Measurements from ENCODE around the gene LSM8.
"Not testable (repeated sequence)": the region's sequence is repeated elsewhere in the genome, so short reads cannot be mapped to it uniquely, and the experiment has no call there.

The LSM8 gene

GRCh38 chr7:118183786-118184564, at the start of gene LSM8:
Gene LSM8, plus strand, starts transcription at chr7:118184164. Its CDS starts 60 bp downstream, at chr7:118184224.
- peak; percentile 21 for DNase-seq

DNA sequence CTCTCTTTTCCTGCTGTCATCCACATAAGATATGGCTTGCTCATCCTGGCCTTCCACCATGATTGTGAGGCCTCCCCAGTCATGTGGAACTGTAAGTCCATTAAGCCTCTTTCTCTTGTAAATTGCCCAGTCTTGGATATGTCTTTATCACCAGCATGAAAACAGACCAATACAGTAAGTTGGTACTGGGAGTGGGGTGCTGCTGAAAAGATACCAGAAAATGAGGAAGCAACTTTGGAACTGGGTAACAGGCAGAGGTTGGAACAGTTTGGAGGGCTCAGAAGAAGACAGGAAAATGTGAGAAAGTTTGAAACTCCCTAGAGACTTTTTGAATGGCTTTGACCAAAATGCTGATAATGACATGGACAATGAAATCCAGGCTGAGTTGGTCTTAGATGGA, 49.5 kb upstream of the LSM8 start:
- not testable (repeated sequence) for DNase-seq

DNA sequence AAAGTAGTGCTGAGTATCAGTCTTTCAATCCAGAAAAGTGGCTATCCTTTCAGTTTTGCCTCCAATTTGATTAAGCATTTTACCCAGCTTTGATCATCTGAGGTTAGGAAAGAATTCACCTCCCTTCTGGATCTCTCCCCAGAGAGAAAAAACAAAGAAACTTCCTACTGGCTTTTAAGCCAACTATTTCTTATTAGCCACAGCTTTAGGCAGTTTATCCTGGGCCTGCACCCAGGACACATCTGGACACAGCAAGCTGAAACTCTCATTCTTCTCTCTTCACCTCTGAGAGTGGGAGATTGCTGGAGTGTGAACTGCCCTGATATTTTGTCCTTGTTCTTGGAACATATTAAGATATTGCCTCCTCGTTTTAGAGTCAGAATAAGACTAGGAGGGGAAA, 43.5 kb upstream of the LSM8 start:
- DNase-seq = no peak

DNA sequence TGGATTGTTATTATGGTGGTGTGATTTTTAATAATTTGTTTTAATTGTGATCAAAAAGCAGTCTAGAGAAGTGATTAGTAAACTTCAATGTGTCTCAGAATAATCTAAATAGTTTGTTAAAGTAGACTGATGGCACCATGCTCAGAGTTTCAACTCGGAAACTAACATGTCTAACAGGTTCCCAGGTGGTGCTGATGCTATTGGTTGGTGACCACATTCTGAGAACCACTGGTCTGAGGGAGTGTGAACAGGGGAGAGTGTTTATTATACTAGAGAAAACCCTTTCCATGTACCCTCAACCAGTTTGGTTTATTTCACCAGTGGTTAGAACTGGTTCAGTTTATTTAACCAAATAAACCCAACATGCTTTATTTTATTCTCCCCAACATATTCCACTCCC, 42.0 kb upstream of the LSM8 start:
- DNase-seq = no peak

- DNase-seq = no peak
Observed at GRCh38 chr7:118148930-118149329, 35.0 kb upstream of the LSM8 start.

- DNase-seq = no peak
Observed at GRCh38 chr7:118149394-118149793, 34.6 kb upstream of the LSM8 start.

DNA sequence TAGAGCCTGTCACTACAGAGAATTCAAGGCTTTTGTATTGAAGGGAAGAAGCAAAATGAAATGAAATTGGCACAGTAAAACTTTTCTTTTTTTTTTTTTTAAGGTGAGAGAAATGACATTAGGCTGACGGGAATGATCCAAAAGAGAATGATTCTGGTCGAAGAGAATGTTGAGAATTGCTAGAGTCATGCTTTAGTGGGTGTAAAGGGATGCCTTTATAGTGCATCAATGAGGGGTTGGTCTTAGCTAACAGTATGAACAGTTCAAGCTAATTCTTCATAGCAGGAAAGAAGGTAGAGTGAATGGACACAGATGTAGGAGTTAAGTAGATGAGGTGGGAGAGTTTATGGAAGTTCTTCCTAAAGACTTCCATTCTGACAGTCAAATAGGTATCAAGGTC, 32.3 kb upstream of the LSM8 start:
- DNase-seq = no peak

GRCh38 chr7:118152149-118152548, 31.8 kb upstream of the LSM8 start:
- no peak for DNase-seq

DNA sequence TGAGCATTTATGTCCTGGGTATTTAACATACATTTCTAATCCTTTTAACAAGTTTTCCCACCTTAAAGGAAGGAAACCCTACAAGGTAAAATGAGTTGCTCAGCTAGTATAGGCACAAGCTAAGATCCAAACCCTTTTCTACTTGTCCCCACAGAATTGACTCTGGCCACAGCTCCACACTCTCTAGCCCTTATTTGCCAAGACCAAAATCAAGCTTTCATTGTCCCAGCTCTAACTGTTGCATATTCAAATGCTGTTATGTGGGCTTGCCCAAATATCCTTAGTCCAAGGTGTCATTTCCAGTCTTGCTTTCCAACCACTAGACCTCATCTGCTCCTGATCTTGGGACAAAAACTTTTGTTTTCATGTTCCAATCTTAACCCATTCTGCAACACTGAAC, 31.3 kb upstream of the LSM8 start:
- no peak for DNase-seq

DNA sequence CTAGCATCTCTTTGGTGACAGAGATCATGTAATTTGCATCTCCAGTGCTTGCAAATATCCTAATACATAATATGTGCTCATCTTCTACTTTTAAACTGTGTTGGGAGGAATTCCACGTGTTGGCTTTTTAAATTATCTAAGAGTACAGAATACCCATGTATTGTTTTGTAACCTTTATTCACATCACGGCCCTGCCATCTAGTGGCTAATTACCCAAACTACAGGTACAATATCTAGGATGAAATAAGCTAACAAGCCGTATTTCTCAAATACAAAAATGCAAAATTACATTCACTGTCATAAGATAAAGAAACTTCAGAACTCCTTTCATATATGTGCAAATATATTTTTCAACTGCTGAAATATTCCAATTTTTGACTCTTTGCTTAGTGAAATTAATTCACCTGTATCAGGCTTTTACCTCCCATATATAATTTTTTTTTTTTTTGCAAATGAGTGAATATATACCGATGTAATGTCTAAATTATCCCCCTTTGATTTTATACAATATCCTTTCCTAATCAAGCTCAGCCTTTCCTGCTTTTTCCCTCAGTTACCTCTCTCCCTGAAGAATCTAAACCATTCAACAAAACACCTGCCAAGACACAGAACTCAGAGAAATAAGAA, 30.3 kb upstream of the LSM8 start:
- DNase-seq = no peak

DNA sequence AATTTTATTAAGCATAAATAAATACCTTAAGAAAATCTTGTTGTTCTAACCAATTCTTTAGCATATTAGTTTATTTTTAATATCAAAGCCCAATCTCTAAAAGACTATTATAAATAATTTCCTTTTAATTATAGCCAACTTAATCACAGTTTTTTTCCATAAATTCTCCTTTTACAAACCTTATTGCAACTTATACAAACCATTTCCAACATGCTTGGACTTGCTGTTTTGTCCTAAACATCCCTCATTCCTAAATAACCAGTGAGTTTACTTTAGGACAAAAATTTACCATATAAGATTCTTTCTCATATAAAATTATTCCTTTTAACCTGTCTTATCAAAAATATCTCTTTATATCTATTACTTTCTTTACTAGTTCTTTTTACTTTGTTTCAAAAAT, 25.2 kb upstream of the LSM8 start:
- DNase-seq = no peak

DNA sequence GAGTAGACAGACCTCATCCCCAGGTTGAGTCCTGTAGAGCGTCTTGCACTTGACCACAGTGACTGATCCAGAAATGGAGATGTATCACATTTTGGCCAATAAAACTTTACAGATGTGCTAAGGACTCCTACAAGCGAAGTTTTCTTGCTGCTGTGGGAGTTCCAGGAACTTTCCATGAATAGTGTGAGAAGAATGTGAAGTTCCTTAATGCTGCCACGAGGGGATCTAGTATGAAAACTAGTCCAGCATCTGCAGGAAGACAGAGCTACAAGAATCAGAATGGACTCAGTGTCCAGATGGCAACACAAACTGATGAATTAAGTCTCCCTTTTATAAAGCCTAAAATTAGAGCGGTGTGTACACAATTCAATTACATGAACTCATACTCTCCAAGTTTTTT, 14.8 kb upstream of the LSM8 start:
- no peak for DNase-seq

GRCh38 chr7:118175740-118176139, 8.2 kb upstream of the LSM8 start:
- no peak for DNase-seq

GRCh38 chr7:118179191-118179590, 4.8 kb upstream of the LSM8 start:
- DNase-seq = no peak

GRCh38 chr7:118182593-118183427, 1.2 kb upstream of the LSM8 start:
- DNase-seq = no peak

GRCh38 chr7:118183428-118183785, 557 bp upstream of the LSM8 start:
- no peak for DNase-seq

DNA sequence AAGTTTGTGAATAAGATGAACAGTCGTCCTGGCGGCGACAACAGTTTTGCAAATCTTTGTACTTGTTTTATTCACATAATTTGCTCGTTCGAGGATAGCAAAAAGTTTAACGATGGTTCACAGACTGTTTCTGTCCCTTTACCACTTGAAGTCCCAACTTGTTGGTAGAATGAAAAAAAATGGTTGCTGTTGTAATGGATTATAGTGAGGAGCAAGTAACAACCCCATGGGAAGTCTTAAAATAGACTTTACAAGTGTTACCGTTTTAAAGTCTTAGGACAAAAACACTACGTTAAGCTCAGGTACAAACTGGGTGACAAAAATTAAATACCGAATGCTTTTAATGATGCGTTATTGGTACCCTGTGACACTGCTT, 589 bp downstream of the LSM8 start:
- no peak for DNase-seq

- DNase-seq = no peak
Observed at GRCh38 chr7:118185163-118185860, 1.3 kb downstream of the LSM8 start.

GRCh38 chr7:118186501-118186900, 2.5 kb downstream of the LSM8 start:
- no peak for DNase-seq

DNA sequence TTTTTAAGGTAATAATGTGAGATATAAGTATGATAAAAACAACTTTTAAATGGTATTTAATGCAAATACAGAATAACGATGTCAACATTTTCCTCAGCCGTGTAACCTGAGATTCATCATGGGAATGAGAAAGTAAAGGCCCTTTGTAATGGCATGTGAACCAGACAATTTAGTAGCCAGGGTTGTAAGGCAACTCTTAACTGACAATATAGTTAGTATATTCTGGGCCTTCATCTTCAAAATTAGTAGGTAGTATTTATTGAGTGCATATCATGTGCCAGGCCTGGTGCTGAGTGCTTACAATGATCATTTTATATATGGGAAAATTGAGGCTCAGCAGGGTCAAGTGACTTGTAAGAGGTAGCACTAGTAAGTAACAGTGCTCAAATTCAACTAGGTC, 10.6 kb downstream of the LSM8 start:
- DNase-seq = no peak

GRCh38 chr7:118195837-118196474, 12.0 kb downstream of the LSM8 start:
- no peak for DNase-seq

GRCh38 chr7:118202061-118202460, 18.1 kb downstream of the LSM8 start:
- DNase-seq = no peak

Measured in cortex of kidney (tissue), 1 donor.